Measurements from ENCODE around the gene AHDC1. TPM values are rescaled to one million over a fixed set of nuclear protein-coding genes. Genes with fewer than 3 reads are reported as not detected.
A peak's percentile ranks its signal among the peaks of the same experiment; 100 is the strongest.

The AHDC1 gene
- total and polyA plus RNA-seq, 2 of the 13 experiments (the other 11 are each of a cell fraction or from before 2014, with no cell fraction given) = 1.0 to 2.7 TPM

- H3K27ac ChIP-seq (ENCODE audit: extremely low read length, insufficient read depth, low read length) = peak overlapping the region; percentile 21
- no TSS peak for BruUV-seq (replicated peaks)
- DNase-seq (ENCODE audit: low spot score) (no peak), FAIRE-seq (no peak), ATAC-seq (peak; percentile 9)
- H3K4me1 ChIP-seq (ENCODE audit: insufficient read depth, low read length) = peaks cover 73% of the 10 kb centered on the region
- H4K20me1 ChIP-seq (ENCODE audit: insufficient read depth, low read length) = peaks cover 40% of the 10 kb centered on the region; the same call in 1 of the 2 replicates
- H3K9ac ChIP-seq (ENCODE audit: insufficient read depth, low read depth, low read length) = peak overlapping the region; percentile 52; the same call in 1 of the 2 replicates
- in situ Hi-C loops (cut with HindIII; ENCODE audit: extremely low pct_ligation_motif_present, low pct_unique_long_range_greater_than_20kb) = loop anchor here (10.0 kb wide), 1 partner anchor 307 kb away; no protein-coding TSS in a partner anchor
- H3K4me3 ChIP-seq (replicated peaks in 1 of 3; ENCODE audit: insufficient read depth in 1 of 3, low read depth in 2 of 3, low read length in 3 of 3) = peak overlapping the region; percentile 66 to 86 (median 83)
- 0% methylated on average over 6 of the region's 23 CpGs for WGBS (ENCODE audit: low lambda C conversion rate)
- H3K79me2 ChIP-seq (ENCODE audit: insufficient read depth, low read length) = peaks cover 48% of the 10 kb centered on the region
- H3K36me3 ChIP-seq (replicated peaks in 1 of 2; ENCODE audit: control insufficient read depth in 1 of 2, insufficient read depth in 2 of 2, low read length in 2 of 2) = peaks cover 0 to 2% of the 10 kb centered on the region in 2 experiments; a peak in 1 of 5 replicates
- intact Hi-C loops (cut with micrococcal nuclease; ENCODE audit: unreplicated experiment) = loop anchor here (5.0 kb wide), 1 partner anchor 35 kb away; no protein-coding TSS in a partner anchor
- ChIA-PET POLR2A (interaction anchor here (0.9 to 4.7 kb wide), 10 partner anchors 11 to 112 kb away, joined by 3 to 30 read pairs (median 5); partner anchors contain the start of gene WASF2), CTCF (ENCODE audit: low intra/inter-chr PET ratio, low total read pairs) (no interaction called here)
- H2AFZ ChIP-seq (ENCODE audit: low read length) = no peak overlapping the region
- H3K27me3 ChIP-seq (ENCODE audit: control insufficient read depth in 1 of 2, insufficient read depth in 2 of 2, low read length in 2 of 2) = no peaks in the 10 kb centered on the region; a peak in 1 of 5 replicates
- peak overlapping the region; percentile 84 for H3K4me2 ChIP-seq (ENCODE audit: low read depth, low read length)
- H3K9me3 ChIP-seq (ENCODE audit: low read length) = no peaks in the 10 kb centered on the region
- no peak for TF ChIP-seq TMF1 (CRISPR knock-in tag; IDR thresholded peaks at IDR 0.05; ENCODE audit: low read depth)
- no peak for TF ChIP-seq U2AF2 (IDR thresholded peaks at IDR 0.05; ENCODE audit: low read depth, low read length)
- peak; percentile 63 for TF ChIP-seq ZNF687 (CRISPR knock-in tag; IDR thresholded peaks at IDR 0.05)
- no peak for TF ChIP-seq MLLT10 (CRISPR knock-in tag; IDR thresholded peaks at IDR 0.05)
- no peak for TF ChIP-seq KAT7 (CRISPR knock-in tag; IDR thresholded peaks at IDR 0.05; ENCODE audit: borderline replicate concordance)
- TF ChIP-seq FOXM1 (CRISPR knock-in tag; IDR thresholded peaks at IDR 0.05) = no peak
- TF ChIP-seq ZNF3 (CRISPR knock-in tag; IDR thresholded peaks at IDR 0.05) = no peak
- 0 out of 2 replicates have a peak, but pooled peaks have one; percentile 24 for TF ChIP-seq UBTF (CRISPR knock-in tag; IDR thresholded peaks at IDR 0.05)
- no peak for TF ChIP-seq KDM1A (CRISPR knock-in tag; IDR thresholded peaks at IDR 0.05)
- TF ChIP-seq NR1H2 (CRISPR knock-in tag; IDR thresholded peaks at IDR 0.05; ENCODE audit: borderline replicate concordance, low read depth) = no peak
- TF ChIP-seq ZNF605 (CRISPR knock-in tag; IDR thresholded peaks at IDR 0.05) = no peak
- TF ChIP-seq HMGXB4 (CRISPR knock-in tag; IDR thresholded peaks at IDR 0.05; ENCODE audit: borderline replicate concordance in 1 of 2, low read depth in 1 of 2) = 0 out of 4 replicates have a peak, but pooled peaks of 1 of the 2 experiments have one; percentile 31
- TF ChIP-seq ZNF563 (CRISPR knock-in tag; IDR thresholded peaks at IDR 0.05) = no peak
Measured at GRCh38 chr1:27601771-27602461, 2.0 kb downstream of the AHDC1 start.

All from HepG2 (cell line).